IgD-negative memory B cell (primary cell): ENCODE results near the gene MECR. TPM values are rescaled to one million over a fixed set of nuclear protein-coding genes. Genes with fewer than 3 reads are reported as not detected.
"Not testable (repeated sequence)": the region's sequence is repeated elsewhere in the genome, so short reads cannot be mapped to it uniquely, and the experiment has no call there.

ENCODE experiments used
- H3K27ac Mint-ChIP-seq, 3 donors: one replicate each; pipeline ENCODE4 v1.8.0; 2020 to 2022; ENCODE audit warnings: mild to moderate bottlenecking in 3 of 3, mixed read lengths in 3 of 3, moderate library complexity in 1 of 3
- H3K27me3 Mint-ChIP-seq: one replicate; pipeline ENCODE4 v1.8.0; 2021; ENCODE audit warnings: mixed read lengths
- H3K36me3 Mint-ChIP-seq: one replicate; pipeline ENCODE4 v1.8.0; 2020; ENCODE audit warnings: mild to moderate bottlenecking, mixed read lengths
- H3K4me1 Mint-ChIP-seq, 3 donors: one replicate each; pipeline ENCODE4 v1.8.0; 2020 to 2022; ENCODE audit warnings: mixed read lengths in 3 of 3, mild to moderate bottlenecking in 1 of 3
- H3K4me3 Mint-ChIP-seq, 4 donors: one replicate each; pipeline ENCODE4 v1.8.0; 2020 to 2022; ENCODE audit warnings: mild to moderate bottlenecking in 4 of 4, mixed read lengths in 4 of 4, moderate library complexity in 3 of 4
- H3K9me3 Mint-ChIP-seq, 3 donors: one replicate each; pipeline ENCODE4 v1.8.0; 2020 to 2021; ENCODE audit warnings: mixed read lengths in 3 of 3, mild to moderate bottlenecking in 1 of 3
- polyA plus RNA-seq: library from polyadenylated mRNA; unstranded; fragments of 300-500 nt; fragmentation: Illumina TruSeq; gene quantifications from one replicate; pipeline ENCODE4 v1.2.3, GENCODE V29; 2021

The MECR gene
- polyA plus RNA-seq, 1 donor from 2014 or later, result 20.5 TPM

- no peaks in the 10 kb centered on the region for H3K36me3 Mint-ChIP-seq
- no peak overlapping the region for H3K4me3 Mint-ChIP-seq
- H3K27me3 Mint-ChIP-seq, result no peaks in the 10 kb centered on the region
- H3K4me1 Mint-ChIP-seq, result peaks cover 36 to 41% (median 40%) of the 10 kb centered on the region in 3 donors
- no peak overlapping the region for H3K27ac Mint-ChIP-seq
- no peaks in the 10 kb centered on the region for H3K9me3 Mint-ChIP-seq
These were observed 64.3 kb downstream of the MECR start for GRCh38 chr1:29166291-29166878.

DNA sequence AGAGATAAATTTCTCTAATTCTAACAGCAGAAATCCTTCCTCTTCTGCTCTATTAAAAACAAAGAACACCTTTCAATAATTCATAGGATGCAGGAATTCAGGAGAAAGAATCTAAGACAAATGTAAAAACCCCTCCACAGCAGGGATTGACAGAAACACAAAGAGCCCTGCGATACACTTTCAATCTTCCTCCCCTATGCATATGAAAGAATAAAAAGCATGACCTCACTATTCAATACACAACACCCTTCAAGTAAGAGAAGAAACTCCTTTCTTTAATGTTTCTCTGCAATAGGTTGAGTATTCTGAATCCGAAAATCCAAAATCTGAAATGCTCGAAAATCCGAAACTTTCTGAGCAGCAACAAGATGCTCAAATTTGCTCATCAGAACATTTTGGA is 66.1 kb downstream of the MECR start:
- H3K27ac Mint-ChIP-seq, result peak overlapping the region in 1 of 3 donors; percentile 35
- H3K4me1 Mint-ChIP-seq, result peaks cover 18 to 24% (median 22%) of the 10 kb centered on the region in 3 donors
- no peak overlapping the region for H3K4me3 Mint-ChIP-seq
- no peaks in the 10 kb centered on the region for H3K27me3 Mint-ChIP-seq
- H3K9me3 Mint-ChIP-seq, result no peaks in the 10 kb centered on the region
- H3K36me3 Mint-ChIP-seq, result peaks cover 2% of the 10 kb centered on the region

- Mint-ChIP-seq H3K36me3 (peaks cover 3% of the 10 kb centered on the region), H3K27me3 (no peaks in the 10 kb centered on the region), H3K4me1 (peaks cover 9 to 17% (median 12%) of the 10 kb centered on the region in 3 donors), H3K9me3 (no peaks in the 10 kb centered on the region), H3K4me3 (no peak overlapping the region), H3K27ac (no peak overlapping the region)
These were observed 68.1 kb downstream of the MECR start for GRCh38 chr1:29162476-29163138.

DNA sequence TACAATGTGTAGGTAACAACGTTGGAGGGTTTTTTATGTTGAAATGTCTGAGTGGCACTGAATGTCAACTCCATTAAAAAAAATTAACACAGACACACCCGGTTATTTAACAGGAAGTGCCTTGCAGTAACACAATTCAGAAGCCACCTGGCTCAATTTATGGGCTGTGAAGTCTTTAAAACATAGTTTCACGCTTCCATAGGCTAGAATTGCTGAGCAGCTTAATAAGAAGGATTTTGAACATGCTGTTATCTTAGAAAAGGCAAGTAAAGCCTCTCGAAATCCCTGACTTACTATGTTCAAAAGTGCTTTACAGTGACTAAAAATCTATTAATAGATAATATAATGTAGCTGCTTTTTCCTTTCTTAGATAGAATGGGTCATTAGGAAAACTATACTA is 68.7 kb downstream of the MECR start:
- H3K27me3 Mint-ChIP-seq, result no peaks in the 10 kb centered on the region
- no peak overlapping the region for H3K27ac Mint-ChIP-seq
- H3K9me3 Mint-ChIP-seq, result no peaks in the 10 kb centered on the region
- peaks cover 7 to 17% (median 12%) of the 10 kb centered on the region in 3 donors for H3K4me1 Mint-ChIP-seq
- peaks cover 3% of the 10 kb centered on the region for H3K36me3 Mint-ChIP-seq
- H3K4me3 Mint-ChIP-seq, result no peak overlapping the region

DNA sequence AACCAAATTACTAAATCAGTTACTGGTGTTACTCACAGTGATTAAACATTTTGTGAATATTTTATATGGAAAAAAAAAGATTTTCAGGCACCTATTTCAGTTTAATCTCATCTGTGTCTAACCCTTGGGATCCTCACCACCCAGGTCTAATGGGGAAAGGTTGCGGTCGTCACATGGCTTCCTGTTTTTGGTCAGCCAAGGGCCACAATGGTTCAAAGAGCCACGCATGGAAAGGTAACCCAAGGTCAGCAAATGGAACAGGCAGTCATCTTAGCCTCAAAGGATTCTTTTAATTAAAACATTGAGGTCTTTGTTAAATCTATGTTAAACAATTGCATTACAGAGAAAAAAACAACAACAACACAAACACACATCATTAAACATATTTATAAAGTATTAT is 71.0 kb downstream of the MECR start:
- no peak overlapping the region for H3K27ac Mint-ChIP-seq
- no peaks in the 10 kb centered on the region for H3K27me3 Mint-ChIP-seq
- H3K36me3 Mint-ChIP-seq, result peaks cover 8% of the 10 kb centered on the region
- no peaks in the 10 kb centered on the region for H3K9me3 Mint-ChIP-seq
- peaks cover 5 to 11% (median 8%) of the 10 kb centered on the region in 3 donors for H3K4me1 Mint-ChIP-seq
- no peak overlapping the region for H3K4me3 Mint-ChIP-seq

GRCh38 chr1:29157269-29157601 is 73.5 kb downstream of the MECR start:
- no peak overlapping the region for H3K4me3 Mint-ChIP-seq
- no peak overlapping the region for H3K27ac Mint-ChIP-seq

DNA sequence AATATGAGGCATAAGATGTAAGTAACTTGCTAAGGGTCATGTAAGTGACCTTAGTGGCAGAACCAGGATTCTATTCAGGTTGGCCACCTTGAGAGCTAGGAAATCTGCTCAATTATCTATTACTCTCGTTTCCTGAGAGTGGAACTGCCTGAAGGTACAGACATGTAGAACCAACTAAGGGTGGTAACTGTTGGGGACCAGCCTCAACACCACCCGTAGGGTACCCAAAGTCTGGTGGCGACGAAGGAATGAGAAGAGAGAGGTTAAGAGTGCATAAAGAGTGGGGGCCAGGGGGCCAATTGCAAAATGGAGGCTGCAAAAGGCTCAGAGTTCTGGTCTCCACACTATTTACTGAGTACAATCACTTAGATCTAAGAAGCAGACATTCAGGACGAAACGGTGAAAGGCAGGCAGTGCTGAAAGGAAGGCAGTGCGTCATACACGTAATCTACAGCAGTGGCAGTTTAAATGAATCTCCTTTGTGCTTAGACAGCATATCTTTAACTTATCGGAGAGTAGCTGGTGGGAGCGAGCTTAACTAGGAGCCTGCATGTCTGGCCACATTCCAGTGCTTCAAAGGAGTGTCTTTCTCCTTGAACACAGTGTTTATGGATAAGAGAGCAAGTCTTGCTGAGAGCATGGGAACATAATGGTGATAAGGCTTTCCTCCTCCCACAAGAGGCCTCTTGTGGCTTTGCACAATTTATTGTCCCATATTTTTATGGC is 74.0 kb downstream of the MECR start:
- Mint-ChIP-seq H3K27me3 (no peaks in the 10 kb centered on the region), H3K4me1 (peaks cover 0 to 2% (median 0%) of the 10 kb centered on the region in 3 donors), H3K9me3 (no peaks in the 10 kb centered on the region), H3K4me3 (no peak overlapping the region), H3K36me3 (peaks cover 9% of the 10 kb centered on the region), H3K27ac (no peak overlapping the region)

More at GRCh38 chr1:29157269-29157601, 73.5 kb downstream of the MECR start:
- Mint-ChIP-seq H3K4me1 (peaks cover 0 to 2% (median 0%) of the 10 kb centered on the region in 3 donors), H3K27me3 (no peaks in the 10 kb centered on the region), H3K9me3 (no peaks in the 10 kb centered on the region), H3K36me3 (peaks cover 9% of the 10 kb centered on the region)

- Mint-ChIP-seq H3K9me3 (no peaks in the 10 kb centered on the region), H3K4me1 (peaks cover 0 to 1% (median 0%) of the 10 kb centered on the region in 3 donors), H3K27me3 (no peaks in the 10 kb centered on the region), H3K27ac (peak overlapping the region in 2 of 3 donors; percentile 13 to 19), H3K36me3 (peaks cover 19% of the 10 kb centered on the region), H3K4me3 (no peak overlapping the region)
These were observed 78.5 kb downstream of the MECR start for GRCh38 chr1:29152046-29152805.

- peaks cover 25% of the 10 kb centered on the region for H3K36me3 Mint-ChIP-seq
- not testable (repeated sequence) for H3K27me3 Mint-ChIP-seq, H3K4me3 Mint-ChIP-seq, H3K4me1 Mint-ChIP-seq, H3K27ac Mint-ChIP-seq, H3K9me3 Mint-ChIP-seq
These were observed 80.4 kb downstream of the MECR start for GRCh38 chr1:29150346-29150745.

GRCh38 chr1:29148656-29149491 is 81.9 kb downstream of the MECR start:
- peaks cover 23% of the 10 kb centered on the region for H3K36me3 Mint-ChIP-seq
- no peak overlapping the region for H3K27ac Mint-ChIP-seq

GRCh38 chr1:29145739-29146437 is 84.8 kb downstream of the MECR start:
- H3K9me3 Mint-ChIP-seq, result peaks cover 0 to 3% (median 3%) of the 10 kb centered on the region in 3 donors
- H3K4me1 Mint-ChIP-seq, result no peaks in the 10 kb centered on the region
- peaks cover 21% of the 10 kb centered on the region for H3K36me3 Mint-ChIP-seq
- H3K27me3 Mint-ChIP-seq, result no peaks in the 10 kb centered on the region
- H3K4me3 Mint-ChIP-seq, result no peak overlapping the region
- no peak overlapping the region for H3K27ac Mint-ChIP-seq

More at GRCh38 chr1:29148656-29149491, 81.9 kb downstream of the MECR start:
- H3K9me3 Mint-ChIP-seq, result peaks cover 0 to 3% (median 0%) of the 10 kb centered on the region in 3 donors
- no peaks in the 10 kb centered on the region for H3K27me3 Mint-ChIP-seq
- no peaks in the 10 kb centered on the region for H3K4me1 Mint-ChIP-seq
- H3K4me3 Mint-ChIP-seq, result no peak overlapping the region

DNA sequence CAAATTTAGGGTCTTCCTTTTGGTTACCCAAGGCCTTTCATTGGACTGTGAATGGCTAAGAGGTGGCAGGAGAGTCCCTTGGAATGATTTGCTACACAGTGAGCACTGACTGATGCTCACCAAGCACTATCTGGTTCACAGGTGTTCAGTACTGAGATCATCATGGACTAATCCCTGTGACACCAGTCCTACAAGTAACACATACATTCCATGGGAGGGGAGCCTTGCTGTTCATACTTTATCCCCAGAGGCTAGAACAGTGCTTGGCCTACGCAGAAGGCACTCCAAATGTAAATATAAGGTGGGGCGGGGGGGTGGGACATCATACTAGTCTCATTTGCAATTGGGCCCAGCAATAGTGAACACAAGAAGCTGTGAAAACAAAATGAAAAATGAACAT is 86.6 kb downstream of the MECR start:
- Mint-ChIP-seq H3K4me1 (no peaks in the 10 kb centered on the region), H3K9me3 (peaks cover 0 to 3% (median 3%) of the 10 kb centered on the region in 3 donors), H3K27ac (no peak overlapping the region), H3K36me3 (peaks cover 16% of the 10 kb centered on the region), H3K27me3 (no peaks in the 10 kb centered on the region), H3K4me3 (no peak overlapping the region)

DNA sequence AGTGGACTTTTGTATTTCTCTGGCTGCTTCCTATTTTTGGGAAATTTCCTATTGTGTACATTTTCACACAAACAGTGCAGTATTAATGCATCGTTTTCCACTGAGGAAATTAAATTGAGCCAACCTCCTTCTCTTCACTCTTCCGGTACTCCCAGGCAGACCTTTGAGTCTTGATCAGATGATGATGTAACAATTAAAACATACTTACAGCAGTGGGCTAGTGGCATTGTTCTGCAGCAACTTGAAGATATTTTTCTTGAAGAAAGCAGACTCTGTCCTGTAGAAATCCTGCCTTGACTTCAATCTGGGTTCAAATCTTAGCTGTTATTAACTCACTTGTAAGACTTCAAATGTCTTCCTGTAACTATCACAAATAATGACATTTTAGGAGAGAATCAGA is 88.0 kb downstream of the MECR start:
- peaks cover 0 to 3% (median 3%) of the 10 kb centered on the region in 3 donors for H3K9me3 Mint-ChIP-seq
- H3K27ac Mint-ChIP-seq, result peak overlapping the region in 1 of 3 donors; percentile 35
- H3K4me3 Mint-ChIP-seq, result no peak overlapping the region
- H3K4me1 Mint-ChIP-seq, result no peaks in the 10 kb centered on the region
- H3K27me3 Mint-ChIP-seq, result no peaks in the 10 kb centered on the region
- H3K36me3 Mint-ChIP-seq, result peaks cover 10% of the 10 kb centered on the region
